Fibroblast of mammary gland (primary cell): ENCODE results near the gene FGF6.

Experiments
- DNase-seq: peaks from one replicate; pipeline ENCODE4 v3.0.0-alpha.2; 2010; ENCODE audit warnings: low read depth
- H3K4me3 ChIP-seq: 2 replicates; pipeline ENCODE4 v1.5.1; 2011; ENCODE audit warnings: low read depth, mild to moderate bottlenecking, low read length, moderate library complexity; ENCODE audit not compliant: control insufficient read depth
- TF ChIP-seq, protein P1 (sequence below): conservative IDR thresholded peaks from 2 replicates; pipeline ENCODE4 v1.5.1; 2011; ENCODE audit warnings: low read depth, low read length, inconsistent platforms; ENCODE audit not compliant: control insufficient read depth, insufficient read depth

The FGF6 gene

DNA sequence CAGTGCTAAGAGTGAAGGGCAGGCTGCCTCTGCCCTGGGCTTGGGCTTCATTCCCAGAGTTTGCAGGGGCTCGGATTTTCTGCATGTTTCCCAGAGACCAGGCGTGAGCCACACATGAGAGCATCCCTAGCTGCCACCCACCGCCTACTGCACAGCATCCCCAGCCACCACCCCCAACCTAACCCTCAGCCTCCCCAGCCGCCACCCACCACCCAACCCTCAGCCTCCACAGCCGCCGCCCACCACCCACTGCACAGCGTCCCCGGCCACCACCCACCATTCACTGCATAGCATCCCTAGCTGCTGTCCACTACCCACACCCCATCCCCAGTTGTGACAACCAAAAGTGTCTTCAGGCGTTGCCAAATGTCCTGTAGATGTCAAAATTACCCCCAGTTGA lies 22.6 kb downstream of the FGF6 start:
- no peak overlapping the region for H3K4me3 ChIP-seq
- TF ChIP-seq, protein P1, sequence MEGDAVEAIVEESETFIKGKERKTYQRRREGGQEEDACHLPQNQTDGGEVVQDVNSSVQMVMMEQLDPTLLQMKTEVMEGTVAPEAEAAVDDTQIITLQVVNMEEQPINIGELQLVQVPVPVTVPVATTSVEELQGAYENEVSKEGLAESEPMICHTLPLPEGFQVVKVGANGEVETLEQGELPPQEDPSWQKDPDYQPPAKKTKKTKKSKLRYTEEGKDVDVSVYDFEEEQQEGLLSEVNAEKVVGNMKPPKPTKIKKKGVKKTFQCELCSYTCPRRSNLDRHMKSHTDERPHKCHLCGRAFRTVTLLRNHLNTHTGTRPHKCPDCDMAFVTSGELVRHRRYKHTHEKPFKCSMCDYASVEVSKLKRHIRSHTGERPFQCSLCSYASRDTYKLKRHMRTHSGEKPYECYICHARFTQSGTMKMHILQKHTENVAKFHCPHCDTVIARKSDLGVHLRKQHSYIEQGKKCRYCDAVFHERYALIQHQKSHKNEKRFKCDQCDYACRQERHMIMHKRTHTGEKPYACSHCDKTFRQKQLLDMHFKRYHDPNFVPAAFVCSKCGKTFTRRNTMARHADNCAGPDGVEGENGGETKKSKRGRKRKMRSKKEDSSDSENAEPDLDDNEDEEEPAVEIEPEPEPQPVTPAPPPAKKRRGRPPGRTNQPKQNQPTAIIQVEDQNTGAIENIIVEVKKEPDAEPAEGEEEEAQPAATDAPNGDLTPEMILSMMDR = no peak
- DNase-seq = no peak

DNA sequence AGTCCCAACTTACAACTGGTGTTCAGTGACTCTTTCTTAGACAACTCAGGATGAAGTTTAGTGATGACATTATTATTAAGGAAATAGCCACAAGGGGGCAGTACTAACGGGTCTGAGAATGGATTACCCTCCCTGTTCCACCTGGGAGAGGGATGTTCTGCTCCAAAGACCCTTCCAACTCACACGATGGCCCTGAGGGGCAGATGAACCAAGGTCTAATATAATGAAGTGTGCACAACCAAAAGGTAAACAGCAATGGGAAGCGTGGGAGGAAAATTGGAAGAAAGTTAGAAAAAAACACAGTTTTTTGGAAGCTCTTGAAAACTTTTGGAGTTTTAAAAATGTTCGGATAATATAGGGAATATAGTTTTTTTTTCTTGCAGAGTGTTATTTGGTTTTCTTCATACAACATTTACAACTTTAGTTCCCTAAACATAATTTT lies 24.0 kb downstream of the FGF6 start:
- peak; percentile 45 for DNase-seq
- TF ChIP-seq, protein P1 = peak; percentile 61
- H3K4me3 ChIP-seq = no peak overlapping the region

DNA sequence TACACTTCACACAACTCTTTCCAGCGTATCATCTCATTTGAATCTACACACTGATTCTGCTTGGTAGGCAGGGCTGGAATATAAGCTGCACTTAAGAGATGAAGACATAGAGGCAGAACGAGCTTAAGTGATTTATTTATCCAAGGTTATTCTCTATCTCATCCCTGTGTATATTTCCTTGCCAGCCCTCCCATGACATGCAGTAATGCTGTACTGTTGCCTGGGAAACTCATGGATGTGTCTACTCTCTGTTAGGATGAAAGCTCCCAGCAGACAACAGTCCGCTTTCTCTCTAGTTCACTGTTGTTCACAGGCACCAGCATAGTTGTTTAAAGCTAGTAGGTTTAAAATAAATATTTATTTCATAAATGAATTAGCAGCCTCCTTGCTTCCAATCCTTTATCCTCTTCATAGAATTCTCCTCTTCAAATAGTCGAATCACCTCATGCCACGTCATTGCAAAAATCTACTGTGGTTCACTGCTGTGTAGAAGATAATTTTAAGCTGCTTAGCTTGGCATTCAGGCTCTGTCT lies 25.4 kb downstream of the FGF6 start:
- no peak overlapping the region for H3K4me3 ChIP-seq
- TF ChIP-seq, protein P1 = no peak
- no peak for DNase-seq

DNA sequence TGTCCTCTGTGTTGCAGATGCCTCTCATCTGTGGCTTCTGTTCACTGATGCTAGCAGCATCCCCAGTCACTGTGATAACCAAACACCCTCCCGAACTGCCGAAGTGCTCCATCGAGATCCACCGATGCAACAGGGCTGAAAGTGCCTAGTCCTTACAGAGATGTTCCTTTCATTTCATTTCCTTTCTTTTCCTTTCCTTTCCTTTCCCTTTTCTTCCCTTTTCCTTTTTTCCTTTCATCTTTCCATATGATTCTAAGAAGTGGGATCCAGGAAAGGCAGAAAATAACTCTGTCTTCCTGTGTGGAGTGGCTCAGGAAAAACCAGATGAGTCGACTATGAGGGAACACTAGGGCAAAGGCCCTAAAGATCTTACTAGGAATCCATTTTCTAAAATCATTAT lies 26.7 kb downstream of the FGF6 start:
- no peak for DNase-seq
- H3K4me3 ChIP-seq = no peak overlapping the region
- TF ChIP-seq, protein P1 = no peak

DNA sequence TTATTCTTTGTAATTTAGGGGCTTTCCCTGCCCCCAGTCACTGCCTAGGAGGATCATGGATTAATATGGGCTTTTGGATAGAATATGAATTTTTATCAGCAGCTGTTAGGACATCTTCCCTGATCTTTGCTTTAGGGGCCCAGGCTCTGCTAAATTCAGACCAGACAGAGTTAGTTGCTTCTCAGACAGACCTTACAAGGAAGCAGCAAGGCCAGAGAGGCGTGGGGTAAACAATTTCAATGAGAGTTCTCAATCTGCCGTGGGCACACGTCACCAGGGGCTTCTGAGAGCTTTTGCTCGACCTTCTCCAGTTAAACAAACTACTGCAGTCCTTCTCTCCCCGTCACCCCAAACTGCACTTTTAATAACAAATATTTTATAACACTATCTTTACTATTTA lies 27.7 kb downstream of the FGF6 start:
- DNase-seq = no peak
- no peak overlapping the region for H3K4me3 ChIP-seq
- TF ChIP-seq, protein P1 = no peak

DNA sequence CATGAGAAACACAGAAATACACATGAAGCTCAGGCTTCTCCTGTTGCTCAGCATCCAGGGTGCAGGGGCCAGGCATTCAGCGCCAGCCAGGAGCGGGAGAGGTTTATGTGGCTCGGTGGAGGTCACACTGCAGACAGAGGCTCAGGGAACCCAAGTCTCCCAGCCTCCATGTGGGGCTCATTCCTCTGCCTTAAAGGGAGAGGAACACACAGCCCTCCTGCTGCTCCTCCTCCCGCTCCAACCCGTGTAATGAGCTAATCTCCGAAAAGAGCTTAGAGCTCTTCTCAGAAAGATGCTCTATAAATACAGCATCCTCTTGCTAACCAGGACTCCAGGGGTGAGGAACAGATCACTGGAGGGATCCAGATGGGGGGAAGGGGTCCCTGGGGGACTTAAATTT lies 28.2 kb downstream of the FGF6 start:
- DNase-seq = no peak
- H3K4me3 ChIP-seq = no peak overlapping the region
- TF ChIP-seq, protein P1 = no peak

DNA sequence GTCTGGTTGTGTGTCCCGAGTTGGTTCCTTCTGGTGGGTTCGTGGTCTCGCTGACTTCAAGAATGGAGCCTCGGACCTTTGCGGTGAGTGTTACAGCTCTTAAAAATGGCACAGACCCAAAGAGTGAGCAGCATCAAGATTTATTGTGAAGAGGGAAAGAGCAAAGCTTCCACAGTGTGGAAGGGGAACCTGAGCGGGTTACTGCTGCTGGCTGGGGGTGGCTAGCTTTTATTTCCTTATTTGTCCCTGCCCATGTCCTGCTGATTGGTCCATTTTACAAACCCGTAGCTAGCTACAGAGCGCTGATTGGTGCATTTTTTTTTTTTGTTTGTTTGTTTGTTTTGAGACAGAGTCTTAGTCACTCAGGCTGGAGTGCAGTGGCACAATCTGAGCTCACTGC lies 29.3 kb downstream of the FGF6 start:
- no peak overlapping the region for H3K4me3 ChIP-seq
- DNase-seq = no peak
- TF ChIP-seq, protein P1 = no peak
